IPS DF 19.7 (cell line): Measurements from ENCODE around the gene GNB2.
"Not testable (repeated sequence)": the region's sequence is repeated elsewhere in the genome, so short reads cannot be mapped to it uniquely, and the experiment has no call there.

Experiments used
- DNase-seq: peaks from one replicate; pipeline ENCODE4 v3.0.0-alpha.2; 2013; ENCODE audit warnings: low read depth, low spot score

GNB2 gene

GRCh38 chr7:100662194-100662776, 11.3 kb upstream of the GNB2 start:
- DNase-seq = not testable (repeated sequence)

- no peak for DNase-seq
These were observed 8.3 kb upstream of the GNB2 start for GRCh38 chr7:100665168-100665726.

GRCh38 chr7:100667331-100668068, 6.0 kb upstream of the GNB2 start:
- no peak for DNase-seq

GRCh38 chr7:100668069-100668449, 5.5 kb upstream of the GNB2 start:
- DNase-seq = no peak

- DNase-seq = not testable (repeated sequence)
These were observed 4.4 kb upstream of the GNB2 start for GRCh38 chr7:100669106-100669505.

GRCh38 chr7:100670074-100670473, 3.5 kb upstream of the GNB2 start:
- DNase-seq = no peak

GRCh38 chr7:100671353-100672327, 1.9 kb upstream of the GNB2 start:
- no peak for DNase-seq

- no peak for DNase-seq
These were observed 436 bp downstream of the GNB2 start for GRCh38 chr7:100673942-100674410.

GRCh38 chr7:100674411-100675104, 1.0 kb downstream of the GNB2 start:
- DNase-seq = no peak

- DNase-seq = no peak
These were observed 1.5 kb downstream of the GNB2 start for GRCh38 chr7:100675105-100675451.

- DNase-seq = no peak
These were observed 2.2 kb downstream of the GNB2 start for GRCh38 chr7:100675581-100676350.

GRCh38 chr7:100676501-100677306, 3.2 kb downstream of the GNB2 start:
- DNase-seq = no peak

GRCh38 chr7:100677308-100678267, 4.0 kb downstream of the GNB2 start:
- DNase-seq = no peak

- no peak for DNase-seq
These were observed 4.9 kb downstream of the GNB2 start for GRCh38 chr7:100678291-100678984.

GRCh38 chr7:100679129-100679926, 5.8 kb downstream of the GNB2 start:
- DNase-seq = no peak

GRCh38 chr7:100679927-100680575, 6.5 kb downstream of the GNB2 start:
- no peak for DNase-seq
